ENCODE results near the gene PNMA8B. TPM values are rescaled to one million over a fixed set of nuclear protein-coding genes. Genes with fewer than 3 reads are reported as not detected.

The PNMA8B gene
- total RNA-seq, 1 donor from 2014 or later, result 1.3 TPM

- no peak overlapping the region for H3K4me3 Mint-ChIP-seq (ENCODE audit: unreplicated experiment)
- no peak overlapping the region for H3K27ac Mint-ChIP-seq (ENCODE audit: unreplicated experiment)
- peaks cover 17% of the 10 kb centered on the region for H3K36me3 Mint-ChIP-seq (ENCODE audit: low read depth, unreplicated experiment)
- no peak for TF ChIP-seq CTCF (IDR thresholded peaks at IDR 0.05; ENCODE audit: unreplicated experiment)
- peaks cover 5% of the 10 kb centered on the region for H3K4me1 Mint-ChIP-seq (ENCODE audit: unreplicated experiment)
- DNase-seq (ENCODE audit: low spot score), result no peak
- H3K9me3 Mint-ChIP-seq (ENCODE audit: unreplicated experiment), result no peaks in the 10 kb centered on the region
- peaks cover 7% of the 10 kb centered on the region for H3K27me3 Mint-ChIP-seq (ENCODE audit: unreplicated experiment)
Measured at GRCh38 chr19:46466536-46467196, 29.0 kb downstream of the PNMA8B start.

- Mint-ChIP-seq H3K27me3 (ENCODE audit: unreplicated experiment) (peaks cover 4% of the 10 kb centered on the region), H3K9me3 (ENCODE audit: unreplicated experiment) (no peaks in the 10 kb centered on the region), H3K4me3 (ENCODE audit: unreplicated experiment) (no peak overlapping the region), H3K4me1 (ENCODE audit: unreplicated experiment) (no peaks in the 10 kb centered on the region), H3K36me3 (ENCODE audit: low read depth, unreplicated experiment) (peaks cover 14% of the 10 kb centered on the region), H3K27ac (ENCODE audit: unreplicated experiment) (no peak overlapping the region)
- DNase-seq (ENCODE audit: low spot score), result no peak
- TF ChIP-seq CTCF (IDR thresholded peaks at IDR 0.05; ENCODE audit: unreplicated experiment), result no peak
Measured at GRCh38 chr19:46463516-46463915, 32.2 kb downstream of the PNMA8B start.

- no peak for TF ChIP-seq CTCF (IDR thresholded peaks at IDR 0.05; ENCODE audit: unreplicated experiment)
- no peak overlapping the region for H3K27ac Mint-ChIP-seq (ENCODE audit: unreplicated experiment)
- H3K36me3 Mint-ChIP-seq (ENCODE audit: low read depth, unreplicated experiment), result no peaks in the 10 kb centered on the region
- peaks cover 4% of the 10 kb centered on the region for H3K27me3 Mint-ChIP-seq (ENCODE audit: unreplicated experiment)
- H3K9me3 Mint-ChIP-seq (ENCODE audit: unreplicated experiment), result no peaks in the 10 kb centered on the region
- no peak for DNase-seq (ENCODE audit: low spot score)
- no peaks in the 10 kb centered on the region for H3K4me1 Mint-ChIP-seq (ENCODE audit: unreplicated experiment)
- H3K4me3 Mint-ChIP-seq (ENCODE audit: unreplicated experiment), result no peak overlapping the region
Measured at GRCh38 chr19:46461537-46461936, 34.1 kb downstream of the PNMA8B start.

GRCh38 chr19:46460981-46461380 is 34.7 kb downstream of the PNMA8B start:
- Mint-ChIP-seq H3K27ac (ENCODE audit: unreplicated experiment) (no peak overlapping the region), H3K9me3 (ENCODE audit: unreplicated experiment) (no peaks in the 10 kb centered on the region), H3K36me3 (ENCODE audit: low read depth, unreplicated experiment) (no peaks in the 10 kb centered on the region), H3K4me3 (ENCODE audit: unreplicated experiment) (no peak overlapping the region), H3K27me3 (ENCODE audit: unreplicated experiment) (peaks cover 4% of the 10 kb centered on the region), H3K4me1 (ENCODE audit: unreplicated experiment) (no peaks in the 10 kb centered on the region)
- no peak for DNase-seq (ENCODE audit: low spot score)
- TF ChIP-seq CTCF (IDR thresholded peaks at IDR 0.05; ENCODE audit: unreplicated experiment), result no peak

GRCh38 chr19:46460055-46460454 is 35.6 kb downstream of the PNMA8B start:
- H3K4me1 Mint-ChIP-seq (ENCODE audit: unreplicated experiment), result no peaks in the 10 kb centered on the region
- no peak overlapping the region for H3K4me3 Mint-ChIP-seq (ENCODE audit: unreplicated experiment)
- no peak for TF ChIP-seq CTCF (IDR thresholded peaks at IDR 0.05; ENCODE audit: unreplicated experiment)
- H3K9me3 Mint-ChIP-seq (ENCODE audit: unreplicated experiment), result no peaks in the 10 kb centered on the region
- no peak for DNase-seq (ENCODE audit: low spot score)
- no peak overlapping the region for H3K27ac Mint-ChIP-seq (ENCODE audit: unreplicated experiment)
- no peaks in the 10 kb centered on the region for H3K36me3 Mint-ChIP-seq (ENCODE audit: low read depth, unreplicated experiment)
- H3K27me3 Mint-ChIP-seq (ENCODE audit: unreplicated experiment), result peaks cover 4% of the 10 kb centered on the region

Measured in endothelial cell (in vitro differentiated cells).